GM21381 (cell line): ENCODE measurements around the gene FAM120B.

Experiments used
- ATAC-seq: cut with Tn5 transposase; IDR thresholded peaks from one replicate; pipeline ENCODE4 v1.9.1; 2021; ENCODE audit warnings: mild to moderate bottlenecking, moderate library complexity; ENCODE audit not compliant: unreplicated experiment

The FAM120B gene

GRCh38 chr6:170272341-170273065 is 34.1 kb upstream of the FAM120B start:
- no peak for ATAC-seq

GRCh38 chr6:170273191-170273590 is 33.4 kb upstream of the FAM120B start:
- no peak for ATAC-seq

- no peak for ATAC-seq
Measured at GRCh38 chr6:170273681-170274080, 32.9 kb upstream of the FAM120B start.

- ATAC-seq: no peak
Measured at GRCh38 chr6:170274713-170275560, 31.6 kb upstream of the FAM120B start.

- ATAC-seq: no peak
Measured at GRCh38 chr6:170276369-170277057, 30.0 kb upstream of the FAM120B start.

GRCh38 chr6:170277893-170278742 is 28.4 kb upstream of the FAM120B start:
- no peak for ATAC-seq

- ATAC-seq: no peak
Measured at GRCh38 chr6:170278743-170279094, 27.8 kb upstream of the FAM120B start.

- ATAC-seq: no peak
Measured at GRCh38 chr6:170279426-170279825, 27.1 kb upstream of the FAM120B start.

- no peak for ATAC-seq
Measured at GRCh38 chr6:170279977-170280688, 26.4 kb upstream of the FAM120B start.

- no peak for ATAC-seq
Measured at GRCh38 chr6:170280689-170281045, 25.9 kb upstream of the FAM120B start.

- ATAC-seq: no peak
Measured at GRCh38 chr6:170281331-170282292, 24.9 kb upstream of the FAM120B start.

- ATAC-seq: no peak
Measured at GRCh38 chr6:170282512-170283158, 23.9 kb upstream of the FAM120B start.

- no peak for ATAC-seq
Measured at GRCh38 chr6:170283212-170284081, 23.1 kb upstream of the FAM120B start.

- no peak for ATAC-seq
Measured at GRCh38 chr6:170284126-170284773, 22.3 kb upstream of the FAM120B start.

GRCh38 chr6:170284866-170285469 is 21.6 kb upstream of the FAM120B start:
- no peak for ATAC-seq

- no peak for ATAC-seq
Measured at GRCh38 chr6:170285482-170285881, 21.1 kb upstream of the FAM120B start.
